Endothelial cell of umbilical vein (primary cell): Measurements from ENCODE around the gene TNNT3. TPM values are rescaled to one million over a fixed set of nuclear protein-coding genes. Genes with fewer than 3 reads are reported as not detected.

Source experiments
- BruUV-seq: library from RNA; stranded (reverse); fragments of 400-500 nt; replicated peaks from 2 replicates; lab custom pipeline; 2021; lab: Mats Ljungman, UMichigan
- CTCF ChIA-PET: fragments of 300-600, 350-600 bp; sonication (Branson Sonifier 250); formaldehyde crosslinking; loops from one replicate; lab custom pipeline; 2021; ENCODE audit warnings: antibody characterized with exemption, inconsistent platforms; lab: Charles Lee
- POLR2A ChIA-PET: fragments of 300-600, 350-600 bp; sonication (Branson Sonifier 250); formaldehyde crosslinking; loops from one replicate; lab custom pipeline; 2021; ENCODE audit warnings: antibody characterized with exemption, inconsistent platforms; lab: Charles Lee
- DNase-seq: peaks from one replicate; pipeline ENCODE4 v3.0.0-alpha.2; 2011; ENCODE audit warnings: low read depth, low spot score
- FAIRE-seq: peaks from 2 replicates; lab custom pipeline; 2011; peaks lifted over from hg19 to GRCh38; lab: Jason Lieb, UNC
- H2AFZ ChIP-seq: 2 replicates; pipeline ENCODE4 v1.6.0; 2012; ENCODE audit warnings: low read depth, low read length, control low read depth, inconsistent platforms
- H3K27ac ChIP-seq: 2 replicates; pipeline ENCODE4 v1.5.1; 2011; ENCODE audit warnings: low read depth, mild to moderate bottlenecking, control low read depth, low read length, moderate library complexity; ENCODE audit not compliant: insufficient read depth
- H3K27me3 ChIP-seq, 2 experiments: 2 replicates each; pipeline versions ENCODE4 v1.6.0 to v1.6.1; 2011; ENCODE audit warnings: low read length in 2 of 2, mixed read lengths in 1 of 2; ENCODE audit not compliant: control insufficient read depth in 2 of 2, insufficient read depth in 2 of 2
- H3K36me3 ChIP-seq, 2 experiments: 2 replicates in 1 of 2; 3 replicates in 1 of 2; pipeline ENCODE4 v1.5.1; 2011; ENCODE audit warnings: low read length in 2 of 2, mild to moderate bottlenecking in 1 of 2, moderate library complexity in 1 of 2; ENCODE audit not compliant: control insufficient read depth in 2 of 2, insufficient read depth in 2 of 2; ENCODE audit errors: extremely low read depth in 1 of 2
- H3K4me1 ChIP-seq: 3 replicates; pipeline ENCODE4 v1.5.1; 2011; ENCODE audit warnings: mild to moderate bottlenecking, low read length; ENCODE audit not compliant: control insufficient read depth, insufficient read depth; ENCODE audit errors: extremely low read depth
- H3K4me2 ChIP-seq: 2 replicates; pipeline ENCODE4 v1.6.1; 2011; ENCODE audit warnings: low read length, control low read depth, mixed read lengths; ENCODE audit not compliant: insufficient read depth
- H3K4me3 ChIP-seq, 3 experiments: fragments of 200-600 bp in 1 of 3; sonication (generic), shearing (Covaris generic) in 1 of 3; replicated peaks in 1 of 3; 2 replicates each; pipeline ENCODE4 v1.5.1; 2011 to 2016; ENCODE audit warnings: control low read depth in 3 of 3, low read length in 3 of 3, mild to moderate bottlenecking in 2 of 3, inconsistent platforms in 1 of 3, low read depth in 1 of 3, moderate library complexity in 1 of 3; ENCODE audit not compliant: insufficient read depth in 1 of 3
- H3K79me2 ChIP-seq: 2 replicates; pipeline ENCODE4 v1.6.0; 2012; ENCODE audit warnings: low read length, inconsistent platforms; ENCODE audit not compliant: control insufficient read depth, insufficient read depth
- H3K9ac ChIP-seq: replicated peaks from 2 replicates; pipeline ENCODE3; 2011; ENCODE audit warnings: low read length, control low read depth; ENCODE audit not compliant: insufficient read depth; ENCODE audit errors: extremely low read depth
- H3K9me1 ChIP-seq: replicated peaks from 3 replicates; pipeline ENCODE4 v1.6.0; 2011; ENCODE audit warnings: mild to moderate bottlenecking, low read length; ENCODE audit not compliant: control insufficient read depth, insufficient read depth; ENCODE audit errors: extremely low read depth
- H3K9me3 ChIP-seq: replicated peaks from 2 replicates; pipeline ENCODE4 v1.5.1; 2012; ENCODE audit warnings: low read length, inconsistent platforms; ENCODE audit not compliant: control insufficient read depth, insufficient read depth
- H4K20me1 ChIP-seq: replicated peaks from 2 replicates; pipeline ENCODE3; 2011; ENCODE audit warnings: mild to moderate bottlenecking, low read length; ENCODE audit not compliant: control insufficient read depth, insufficient read depth; ENCODE audit errors: extremely low read depth
- EZH2 ChIP-seq: IDR thresholded peaks from 2 replicates; pipeline ENCODE4 v1.6.1; 2012; ENCODE audit warnings: borderline replicate concordance, low read depth, mild to moderate bottlenecking, moderate library complexity, low read length, inconsistent platforms; ENCODE audit not compliant: severe bottlenecking
- FOS ChIP-seq: IDR thresholded peaks from 2 replicates; pipeline ENCODE4 v1.6.1; 2011; ENCODE audit warnings: mild to moderate bottlenecking, low read length, moderate library complexity, borderline replicate concordance; ENCODE audit not compliant: insufficient read depth
- GATA2 ChIP-seq: IDR thresholded peaks from 2 replicates; pipeline ENCODE4 v1.7.0; 2011; ENCODE audit warnings: low read depth, mild to moderate bottlenecking, moderate library complexity, mixed read lengths, low read length; ENCODE audit not compliant: insufficient read length, insufficient read depth
- JUN ChIP-seq: IDR thresholded peaks from 2 replicates; pipeline ENCODE4 v1.6.1; 2011; ENCODE audit warnings: borderline replicate concordance, low read depth; ENCODE audit not compliant: insufficient read length, insufficient read depth
- MAX ChIP-seq: IDR thresholded peaks from 2 replicates; pipeline ENCODE4 v1.6.1; 2011; ENCODE audit not compliant: insufficient read depth, insufficient read length
- MYC ChIP-seq: IDR thresholded peaks from one replicate; pipeline ENCODE4 v1.6.1; 2011; ENCODE audit warnings: mild to moderate bottlenecking, low read depth, low read length
- POLR2A ChIP-seq: IDR thresholded peaks from 2 replicates; pipeline ENCODE4 v1.6.1; 2012; ENCODE audit warnings: low read depth, mild to moderate bottlenecking, control low read depth, low read length
- POLR2AphosphoS5 ChIP-seq: IDR thresholded peaks from 2 replicates; pipeline ENCODE4 v1.6.1; 2012; ENCODE audit warnings: low read depth, mild to moderate bottlenecking, control low read depth, low read length, moderate library complexity; ENCODE audit not compliant: insufficient read depth
- dilution Hi-C: fragments of 300-500 bp; cut with MboI; formaldehyde crosslinking; loops from one replicate; pipeline ENCODE4 v1.15.0; 2019; ENCODE audit warnings: low sequenced_read_pairs; ENCODE audit not compliant: extremely low pct_ligation_motif_present
- intact Hi-C: fragments of 100-400 bp; cut with micrococcal nuclease; formaldehyde crosslinking; loops from one replicate; pipeline ENCODE4 v1.10.0; 2022
- polyA plus RNA-seq, 4 experiments: library from polyadenylated mRNA; depleted of rRNA in 3 of 4; stranded (reverse) in 3 of 4; unstranded in 1 of 4; fragments of >200 nt; gene quantifications; 2 replicates each; pipeline versions ENCODE4 v1.2.1 to v1.2.3, GENCODE V29; 2011 to 2012; ENCODE audit warnings: missing spikeins in 1 of 4
- total RNA-seq: library from RNA; stranded (reverse); gene quantifications from 2 replicates; pipeline ENCODE4 v1.2.3, GENCODE V29; 2021
- TF ChIP-seq, protein P1 (sequence below), 2 donors: IDR thresholded peaks; 1 replicate in 1 of 2; 2 replicates in 1 of 2; pipeline ENCODE4 v1.5.1; 2011; ENCODE audit warnings: low read length in 2 of 2, mild to moderate bottlenecking in 2 of 2, moderate library complexity in 2 of 2, control low read depth in 1 of 2, inconsistent platforms in 1 of 2, low read depth in 1 of 2; ENCODE audit not compliant: insufficient read depth in 1 of 2; ENCODE audit errors: extremely low read depth in 1 of 2

Gene TNNT3
- total and polyA plus RNA-seq, 2 donors (not counting 3 experiments of a cell fraction or from before 2014, with no cell fraction given): not detected

DNA sequence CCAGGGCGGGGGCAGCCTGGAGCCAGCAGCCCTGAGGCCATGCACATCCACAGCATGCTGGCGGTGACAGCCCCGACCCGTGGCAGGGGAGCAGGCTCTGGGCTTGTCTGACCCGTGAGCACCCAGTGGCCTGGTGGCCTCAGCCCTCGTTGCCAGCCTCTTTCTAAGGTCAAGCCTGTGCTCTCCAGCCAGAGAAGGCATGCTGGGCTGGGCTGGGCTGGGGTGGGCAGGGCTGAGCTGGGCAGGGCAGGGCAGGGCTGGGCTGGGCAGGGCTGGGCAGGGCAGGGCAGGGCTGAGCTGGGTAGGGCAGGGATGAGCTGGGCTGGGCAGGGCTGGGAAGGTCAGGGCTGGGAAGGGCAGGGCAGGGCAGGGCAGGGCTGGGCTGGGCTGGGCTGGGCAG is 67.5 kb downstream of the TNNT3 start:
- no peaks in the 10 kb centered on the region for H3K9me3 ChIP-seq
- TF ChIP-seq MYC (no peak), JUN (no peak), EZH2 (no peak), POLR2A (no peak), FOS (no peak), POLR2AphosphoS5 (no peak), GATA2 (no peak), MAX (no peak)
- TF ChIP-seq, protein P1, sequence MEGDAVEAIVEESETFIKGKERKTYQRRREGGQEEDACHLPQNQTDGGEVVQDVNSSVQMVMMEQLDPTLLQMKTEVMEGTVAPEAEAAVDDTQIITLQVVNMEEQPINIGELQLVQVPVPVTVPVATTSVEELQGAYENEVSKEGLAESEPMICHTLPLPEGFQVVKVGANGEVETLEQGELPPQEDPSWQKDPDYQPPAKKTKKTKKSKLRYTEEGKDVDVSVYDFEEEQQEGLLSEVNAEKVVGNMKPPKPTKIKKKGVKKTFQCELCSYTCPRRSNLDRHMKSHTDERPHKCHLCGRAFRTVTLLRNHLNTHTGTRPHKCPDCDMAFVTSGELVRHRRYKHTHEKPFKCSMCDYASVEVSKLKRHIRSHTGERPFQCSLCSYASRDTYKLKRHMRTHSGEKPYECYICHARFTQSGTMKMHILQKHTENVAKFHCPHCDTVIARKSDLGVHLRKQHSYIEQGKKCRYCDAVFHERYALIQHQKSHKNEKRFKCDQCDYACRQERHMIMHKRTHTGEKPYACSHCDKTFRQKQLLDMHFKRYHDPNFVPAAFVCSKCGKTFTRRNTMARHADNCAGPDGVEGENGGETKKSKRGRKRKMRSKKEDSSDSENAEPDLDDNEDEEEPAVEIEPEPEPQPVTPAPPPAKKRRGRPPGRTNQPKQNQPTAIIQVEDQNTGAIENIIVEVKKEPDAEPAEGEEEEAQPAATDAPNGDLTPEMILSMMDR (IDR thresholded peaks at IDR 0.05; ENCODE audit: extremely low read depth in 1 of 2, insufficient read depth in 1 of 2, low read depth in 1 of 2, low read length in 2 of 2): no peak
- ChIA-PET POLR2A (no interaction called here), CTCF (no interaction called here)
- dilution Hi-C loops (no loop called here), intact Hi-C loops (no loop called here)
- no peak overlapping the region for H3K27ac ChIP-seq
- no peaks in the 10 kb centered on the region for H3K27me3 ChIP-seq
- H3K9ac ChIP-seq: no peak overlapping the region
- no TSS peak for BruUV-seq
- H3K4me1 ChIP-seq: no peaks in the 10 kb centered on the region
- no peaks in the 10 kb centered on the region for H3K9me1 ChIP-seq
- H3K4me3 ChIP-seq: no peak overlapping the region
- H3K4me2 ChIP-seq: no peak overlapping the region
- FAIRE-seq: no peak
- H2AFZ ChIP-seq: no peak overlapping the region
- H3K36me3 ChIP-seq: no peaks in the 10 kb centered on the region
- no peaks in the 10 kb centered on the region for H3K79me2 ChIP-seq
- DNase-seq: no peak
- no peaks in the 10 kb centered on the region for H4K20me1 ChIP-seq
